HepG2 (cell line): Measurements from ENCODE around the gene FZD7. TPM values are rescaled to one million over a fixed set of nuclear protein-coding genes. Genes with fewer than 3 reads are reported as not detected.

ENCODE experiments used
- ATAC-seq: fragments of 200-7000 bp; cut with Tn5 transposase; 3 replicates; pipeline ENCODE4 v1.9.1; 2020; ENCODE audit warnings: mild to moderate bottlenecking, moderate library complexity
- BruUV-seq: library from RNA; stranded (reverse); fragments of 400-500 nt; replicated peaks from 2 replicates; lab custom pipeline; 2021; lab: Mats Ljungman, UMichigan
- CTCF ChIA-PET: fragments of 300-600 bp; formaldehyde crosslinking; extraction: SDS; loops from one replicate; lab custom pipeline; 2021; ENCODE audit warnings: low total read pairs, inconsistent platforms, low intra/inter-chr PET ratio; lab: Yijun Ruan, JAX
- POLR2A ChIA-PET: fragments of 350-600 bp; sonication (Branson Sonifier 250); formaldehyde crosslinking; loops from one replicate; lab custom pipeline; 2020; ENCODE audit warnings: antibody characterized with exemption, inconsistent platforms; lab: Yijun Ruan, JAX
- DNase-seq: peaks from one replicate; pipeline ENCODE4 v3.0.0-alpha.2; 2015; ENCODE audit warnings: low spot score
- FAIRE-seq: peaks from 3 replicates; lab custom pipeline; 2011; peaks lifted over from hg19 to GRCh38; lab: Jason Lieb, UNC
- H2AFZ ChIP-seq: one replicate; pipeline ENCODE4 v1.6.1; 2011; ENCODE audit warnings: low read length, inconsistent platforms
- H3K27ac ChIP-seq: fragments of 300-600 bp; 3 replicates; pipeline ENCODE4 v1.8.0; 2011; ENCODE audit warnings: mixed run types, mild to moderate bottlenecking, mixed read lengths, low read length, inconsistent platforms; ENCODE audit not compliant: insufficient read depth; ENCODE audit errors: extremely low read length
- H3K27me3 ChIP-seq, 2 experiments: fragments of 200-600 bp in 1 of 2; 2 replicates in 1 of 2; 3 replicates in 1 of 2; pipeline versions ENCODE4 v1.6.0 to v1.8.0; 2011; ENCODE audit warnings: low read length in 2 of 2, mild to moderate bottlenecking in 2 of 2, moderate library complexity in 2 of 2, inconsistent platforms in 1 of 2; ENCODE audit not compliant: insufficient read depth in 2 of 2, control insufficient read depth in 1 of 2
- H3K36me3 ChIP-seq, 2 experiments: fragments of 200-600 bp in 1 of 2; replicated peaks in 1 of 2; 2 replicates in 1 of 2; 3 replicates in 1 of 2; pipeline versions ENCODE4 v1.5.1 to v1.8.0; 2011; ENCODE audit warnings: low read length in 2 of 2, inconsistent platforms in 1 of 2; ENCODE audit not compliant: insufficient read depth in 2 of 2, control insufficient read depth in 1 of 2
- H3K4me1 ChIP-seq: 2 replicates; pipeline ENCODE4 v1.5.1; 2012; ENCODE audit warnings: low read length, inconsistent platforms; ENCODE audit not compliant: insufficient read depth
- H3K4me2 ChIP-seq: 2 replicates; pipeline ENCODE4 v1.6.0; 2011; ENCODE audit warnings: low read depth, low read length, inconsistent platforms
- H3K4me3 ChIP-seq, 3 experiments: fragments of 200-600 bp in 1 of 3; sonication (generic), shearing (Covaris generic) in 1 of 3; replicated peaks in 1 of 3; 2 replicates each; pipeline ENCODE4 v1.5.1; 2011 to 2016; ENCODE audit warnings: low read length in 3 of 3, inconsistent platforms in 2 of 3, low read depth in 2 of 3, mild to moderate bottlenecking in 2 of 3, control low read depth in 1 of 3, mixed read lengths in 1 of 3; ENCODE audit not compliant: insufficient read depth in 1 of 3
- H3K79me2 ChIP-seq: one replicate; pipeline ENCODE4 v1.6.1; 2011; ENCODE audit warnings: low read length, inconsistent platforms; ENCODE audit not compliant: insufficient read depth
- H3K9ac ChIP-seq: 2 replicates; pipeline ENCODE4 v1.6.0; 2011; ENCODE audit warnings: mild to moderate bottlenecking, low read depth, low read length, inconsistent platforms; ENCODE audit not compliant: insufficient read depth
- H3K9me3 ChIP-seq: 2 replicates; pipeline ENCODE4 v1.5.1; 2012; ENCODE audit warnings: mild to moderate bottlenecking, low read length
- H4K20me1 ChIP-seq: 2 replicates; pipeline ENCODE4 v1.6.0; 2011; ENCODE audit warnings: inconsistent platforms, mild to moderate bottlenecking, low read length, moderate library complexity; ENCODE audit not compliant: insufficient read depth
- CENPX ChIP-seq: sonication (generic); formaldehyde crosslinking; IDR thresholded peaks from 2 replicates; pipeline ENCODE4 v1.9.0; 2021; ENCODE audit warnings: mild to moderate bottlenecking, missing genetic modification reagents, moderate library complexity
- FOXA1 ChIP-seq, 2 experiments: fragments of 450-650 bp in 1 of 2; sonication (generic) in 1 of 2; formaldehyde crosslinking in 1 of 2; IDR thresholded peaks; 2 replicates each; pipeline versions ENCODE4 v1.4.0 to v1.6.1; 2016 to 2020; ENCODE audit warnings: missing genetic modification reagents in 1 of 2
- MEIS2 ChIP-seq: sonication (generic); formaldehyde crosslinking; IDR thresholded peaks from 2 replicates; pipeline ENCODE4 v1.9.0; 2021; ENCODE audit warnings: mild to moderate bottlenecking, missing genetic modification reagents
- MIER2 ChIP-seq: IDR thresholded peaks from 2 replicates; pipeline ENCODE4 v1.6.1; 2016; ENCODE audit warnings: missing biosample characterization, missing genetic modification reagents
- NFYC ChIP-seq: IDR thresholded peaks from 2 replicates; pipeline ENCODE4 v1.6.1; 2016; ENCODE audit warnings: missing genetic modification reagents, missing compliant biosample characterization
- POLR2AphosphoS5 ChIP-seq: IDR thresholded peaks from 2 replicates; pipeline ENCODE4 v1.6.1; 2012; ENCODE audit warnings: low read depth, low read length
- REL ChIP-seq: sonication (generic); formaldehyde crosslinking; conservative IDR thresholded peaks from 2 replicates; pipeline ENCODE4 v1.8.0; 2022; ENCODE audit warnings: mild to moderate bottlenecking, missing genetic modification reagents, moderate library complexity
- ZNF121 ChIP-seq: sonication (generic); formaldehyde crosslinking; IDR thresholded peaks from 2 replicates; pipeline ENCODE4 v1.5.0; 2020; ENCODE audit warnings: mild to moderate bottlenecking, missing genetic modification reagents
- ZNF510 ChIP-seq: sonication (generic); formaldehyde crosslinking; IDR thresholded peaks from 2 replicates; pipeline ENCODE4 v1.4.0; 2020; ENCODE audit warnings: low read depth, mild to moderate bottlenecking, missing genetic modification reagents
- ZNF644 ChIP-seq: IDR thresholded peaks from 2 replicates; pipeline ENCODE4 v1.6.1; 2016; ENCODE audit warnings: low read depth
- WGBS: methylation state at CpG from one replicate; pipeline ENCODE4 v1.1.6; 2017; ENCODE audit warnings: low lambda C conversion rate; 5-methylcytosine and 5-hydroxymethylcytosine counted together
- in situ Hi-C: cut with HindIII; loops from 2 replicates; pipeline ENCODE4 v1.10.0; 2017; ENCODE audit warnings: low pct_unique_long_range_greater_than_20kb; ENCODE audit not compliant: extremely low pct_ligation_motif_present
- intact Hi-C: fragments of 100-400 bp; cut with micrococcal nuclease; formaldehyde crosslinking; loops from one replicate; pipeline ENCODE4 v1.10.0; 2022; ENCODE audit not compliant: unreplicated experiment
- polyA plus RNA-seq, 8 experiments: library from polyadenylated mRNA; depleted of rRNA in 3 of 8; stranded (reverse) in 7 of 8; unstranded in 1 of 8; fragments of >200 nt; fragmentation: Illumina TruSeq in 4 of 8; extraction: Trizol in 4 of 8; gene quantifications; 2 replicates each; pipeline versions ENCODE4 v1.2.1 to v1.2.3, GENCODE V29; 2011 to 2016; ENCODE audit warnings: low read depth in 4 of 8, missing spikeins in 1 of 8, mixed read lengths in 1 of 8; ENCODE audit not compliant: insufficient read depth in 1 of 8
- total RNA-seq, 5 experiments: library from RNA; depleted of rRNA; stranded (reverse); fragments of >200 nt; fragmentation: Illumina TruSeq; extraction: Trizol; gene quantifications; 2 replicates each; pipeline ENCODE4 v1.2.3, GENCODE V29; 2016; ENCODE audit warnings: low read depth in 1 of 5

FZD7 gene
- total and polyA plus RNA-seq, 2 of the 13 experiments (the other 11 are each of a cell fraction or from before 2014, with no cell fraction given) = 0.13 to 0.38 TPM

- ATAC-seq = no peak
- no peaks in the 10 kb centered on the region for H3K79me2 ChIP-seq
- no peak for DNase-seq
- H3K36me3 ChIP-seq = no peaks in the 10 kb centered on the region
- TF ChIP-seq NFYC (CRISPR knock-in tag) (no peak), POLR2AphosphoS5 (no peak), MIER2 (CRISPR knock-in tag) (no peak), ZNF510 (CRISPR knock-in tag) (no peak), ZNF644 (CRISPR knock-in tag) (no peak), FOXA1 (IDR thresholded peaks at IDR 0.05) (no peak), FOXA1 (CRISPR knock-in tag; IDR thresholded peaks at IDR 0.05) (no peak), MEIS2 (CRISPR knock-in tag) (no peak), CENPX (CRISPR knock-in tag) (no peak), REL (no peak), ZNF121 (CRISPR knock-in tag) (no peak)
- H3K9ac ChIP-seq = no peak overlapping the region
- peaks cover 0 to 27% of the 10 kb centered on the region in 2 experiments; a peak in 3 of 5 replicates for H3K27me3 ChIP-seq
- H3K9me3 ChIP-seq = no peaks in the 10 kb centered on the region
- CTCF ChIA-PET = no interaction called here
- intact Hi-C loops (no loop called here), in situ Hi-C loops (no loop called here)
- no peaks in the 10 kb centered on the region for H4K20me1 ChIP-seq
- H3K4me3 ChIP-seq = no peak overlapping the region
- H3K4me2 ChIP-seq = no peak overlapping the region
- no peak overlapping the region for H3K27ac ChIP-seq
- BruUV-seq = no TSS peak
- 56% methylated on average over 4 of the region's 4 CpGs for WGBS
- H2AFZ ChIP-seq = no peak overlapping the region
- H3K4me1 ChIP-seq = peaks cover 21% of the 10 kb centered on the region; the same call in 1 of the 2 replicates
- POLR2A ChIA-PET = no interaction called here
- FAIRE-seq = no peak
These were observed 6.6 kb downstream of the FZD7 start for GRCh38 chr2:202040079-202040844.
